GM13977 (cell line): ENCODE results near the gene C3orf18.

ENCODE experiments used
- DNase-seq: peaks from one replicate; pipeline ENCODE4 v3.0.0; 2012; ENCODE audit warnings: low spot score
- in situ Hi-C: fragments of 300-500 bp; cut with MboI; formaldehyde crosslinking; loops from one replicate; pipeline ENCODE4 v1.12.0; 2022; ENCODE audit warnings: low sequenced_read_pairs, low pct_unique_long_range_greater_than_20kb, mixed read lengths, inconsistent platforms; ENCODE audit not compliant: unreplicated experiment
- TF ChIP-seq, protein P1 (sequence below): IDR thresholded peaks from 2 replicates; pipeline ENCODE4 v1.5.1; 2012; ENCODE audit warnings: mild to moderate bottlenecking, control low read depth; ENCODE audit not compliant: insufficient read depth; ENCODE audit errors: extremely low read depth, missing control alignments

The C3orf18 gene

DNA sequence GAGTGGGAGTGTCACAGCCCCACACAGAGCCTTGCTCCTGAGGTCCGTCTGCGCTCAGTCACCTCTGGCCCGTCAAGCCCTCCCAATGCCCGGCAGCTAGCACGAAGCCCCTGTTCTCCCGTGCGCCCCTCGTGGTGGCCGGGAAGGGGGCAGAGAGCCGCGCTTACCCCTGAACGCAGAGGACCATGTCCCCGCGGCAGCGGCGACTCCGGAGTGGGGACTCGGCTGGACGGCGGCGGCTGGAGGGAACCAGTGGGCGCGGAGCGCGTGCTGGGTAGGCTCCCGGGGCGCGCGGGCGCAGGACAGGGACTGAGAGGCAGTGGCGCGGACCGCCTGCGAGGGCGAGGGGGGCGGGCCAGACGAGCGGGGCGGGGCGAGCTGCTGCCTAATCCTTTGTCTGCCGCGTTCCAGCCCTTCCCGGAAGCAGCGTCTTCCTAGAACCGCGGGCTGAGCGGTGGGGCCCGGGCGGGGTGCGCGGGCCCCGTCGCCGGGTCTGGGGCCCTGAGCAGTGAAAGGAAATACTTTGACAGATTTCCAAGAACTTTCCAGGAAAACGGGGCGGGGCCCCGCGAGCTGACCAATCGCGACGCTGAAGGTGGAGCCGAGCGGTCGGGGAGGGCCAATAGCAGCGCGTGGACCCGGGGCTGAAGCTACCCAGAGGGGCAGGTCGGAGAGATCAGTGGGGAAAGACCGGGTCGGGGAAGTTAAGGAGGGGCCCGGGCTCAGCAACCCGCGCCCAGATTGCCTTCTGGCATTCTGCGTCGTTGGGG lies 44.1 kb upstream of the C3orf18 start, which contains the start of gene CISH:
Gene CISH, minus strand, starts transcription at position 311 of the 770 bp plus-strand sequence. Its CDS starts 124 bp downstream, at position 187.
- in situ Hi-C loops: loop anchor here (5.0 to 25.0 kb wide), 2 partner anchors 34 to 1076 kb away; no protein-coding TSS in a partner anchor
- TF ChIP-seq, protein P1, sequence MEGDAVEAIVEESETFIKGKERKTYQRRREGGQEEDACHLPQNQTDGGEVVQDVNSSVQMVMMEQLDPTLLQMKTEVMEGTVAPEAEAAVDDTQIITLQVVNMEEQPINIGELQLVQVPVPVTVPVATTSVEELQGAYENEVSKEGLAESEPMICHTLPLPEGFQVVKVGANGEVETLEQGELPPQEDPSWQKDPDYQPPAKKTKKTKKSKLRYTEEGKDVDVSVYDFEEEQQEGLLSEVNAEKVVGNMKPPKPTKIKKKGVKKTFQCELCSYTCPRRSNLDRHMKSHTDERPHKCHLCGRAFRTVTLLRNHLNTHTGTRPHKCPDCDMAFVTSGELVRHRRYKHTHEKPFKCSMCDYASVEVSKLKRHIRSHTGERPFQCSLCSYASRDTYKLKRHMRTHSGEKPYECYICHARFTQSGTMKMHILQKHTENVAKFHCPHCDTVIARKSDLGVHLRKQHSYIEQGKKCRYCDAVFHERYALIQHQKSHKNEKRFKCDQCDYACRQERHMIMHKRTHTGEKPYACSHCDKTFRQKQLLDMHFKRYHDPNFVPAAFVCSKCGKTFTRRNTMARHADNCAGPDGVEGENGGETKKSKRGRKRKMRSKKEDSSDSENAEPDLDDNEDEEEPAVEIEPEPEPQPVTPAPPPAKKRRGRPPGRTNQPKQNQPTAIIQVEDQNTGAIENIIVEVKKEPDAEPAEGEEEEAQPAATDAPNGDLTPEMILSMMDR: peak; percentile 50

DNA sequence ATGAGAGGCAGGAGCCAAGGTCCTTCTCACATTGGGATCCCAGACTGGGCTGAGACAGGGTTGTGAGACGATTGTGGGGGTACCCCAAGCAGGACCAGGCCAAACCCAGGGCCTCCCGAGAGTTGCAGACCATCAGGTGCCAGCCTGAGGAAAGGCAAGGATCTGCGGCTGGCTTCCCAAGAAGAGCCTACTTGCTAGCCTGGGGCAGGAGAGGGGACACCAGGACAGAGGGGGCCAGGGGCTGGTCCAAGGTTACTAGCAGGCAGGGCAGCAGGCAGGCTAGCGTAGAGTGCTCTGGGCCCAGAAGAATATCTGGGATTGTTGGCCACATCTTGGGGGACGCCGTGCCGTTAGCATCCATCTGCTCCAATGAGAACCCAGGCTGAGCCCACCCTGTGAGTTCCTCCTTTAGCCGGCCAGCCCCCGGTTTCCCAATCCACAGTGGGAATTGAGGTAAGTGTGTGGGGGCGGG lies 43.5 kb upstream of the C3orf18 start:
- in situ Hi-C loops: loop anchor here (5.0 to 25.0 kb wide), 2 partner anchors 34 to 1076 kb away; no protein-coding TSS in a partner anchor
- DNase-seq: no peak
- TF ChIP-seq, protein P1: no peak

More for the DNA sequence above, 44.1 kb upstream of the C3orf18 start, which contains the start of gene CISH:
- DNase-seq: peak; percentile 93

DNA sequence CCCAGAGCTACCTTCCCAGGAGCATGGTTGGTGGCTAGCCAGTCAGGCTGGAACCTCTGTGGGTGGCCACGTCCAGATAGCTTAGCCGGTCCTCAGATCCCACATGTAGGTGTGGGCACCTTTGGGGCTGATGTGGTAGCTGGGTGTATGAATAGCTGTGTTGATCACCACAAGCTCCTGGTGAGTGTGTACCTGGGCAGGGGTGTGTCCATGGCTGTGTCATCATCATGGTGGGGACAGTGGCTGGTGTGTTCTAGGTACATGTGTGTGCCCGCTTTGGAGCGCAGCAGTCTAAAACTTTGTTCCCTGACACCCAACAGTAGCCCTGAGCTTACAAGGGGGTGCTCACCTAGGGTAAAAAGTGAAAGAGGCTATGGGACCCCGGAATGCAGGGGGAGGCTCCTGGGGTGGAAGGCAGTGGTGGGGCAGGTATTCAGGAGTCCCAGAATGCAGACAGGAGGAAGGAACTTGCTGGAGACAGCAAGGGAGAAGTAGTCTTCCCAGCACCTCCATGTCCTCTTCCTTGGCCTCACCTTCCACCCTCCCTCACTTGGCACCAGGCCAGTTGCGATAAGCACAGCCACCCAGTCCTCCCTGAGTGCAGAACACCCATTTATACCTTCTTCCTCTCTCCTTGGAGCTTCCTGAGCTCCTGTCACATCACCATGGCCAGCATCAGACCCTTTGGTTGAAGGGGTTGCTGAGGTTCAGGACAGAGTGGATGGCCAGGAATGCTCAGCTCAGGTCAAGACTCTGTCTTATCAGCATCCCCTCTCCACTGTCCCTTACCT lies 42.8 kb upstream of the C3orf18 start:
- in situ Hi-C loops: loop anchor here (5.0 to 25.0 kb wide), 2 partner anchors 33 to 1077 kb away; no protein-coding TSS in a partner anchor
- TF ChIP-seq, protein P1: no peak
- no peak for DNase-seq

DNA sequence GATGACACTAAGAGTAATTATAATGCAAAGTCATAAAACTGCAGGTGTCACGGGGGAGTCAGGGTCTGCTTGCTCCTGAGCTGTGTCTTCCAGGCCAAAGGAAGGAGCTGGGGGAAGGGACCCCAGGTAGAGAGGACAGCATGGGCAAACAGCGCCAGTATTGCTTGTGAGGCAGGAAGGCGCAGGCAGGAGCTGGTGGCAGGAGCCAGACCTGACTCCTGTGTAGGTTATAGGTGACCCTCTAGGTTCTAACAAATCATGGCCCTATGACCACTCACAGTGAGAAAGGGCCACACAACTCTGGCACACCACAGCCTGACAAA lies 42.2 kb upstream of the C3orf18 start:
- TF ChIP-seq, protein P1: no peak
- no peak for DNase-seq
- in situ Hi-C loops: loop anchor here (5.0 to 25.0 kb wide), 2 partner anchors 32 to 1078 kb away; no protein-coding TSS in a partner anchor

DNA sequence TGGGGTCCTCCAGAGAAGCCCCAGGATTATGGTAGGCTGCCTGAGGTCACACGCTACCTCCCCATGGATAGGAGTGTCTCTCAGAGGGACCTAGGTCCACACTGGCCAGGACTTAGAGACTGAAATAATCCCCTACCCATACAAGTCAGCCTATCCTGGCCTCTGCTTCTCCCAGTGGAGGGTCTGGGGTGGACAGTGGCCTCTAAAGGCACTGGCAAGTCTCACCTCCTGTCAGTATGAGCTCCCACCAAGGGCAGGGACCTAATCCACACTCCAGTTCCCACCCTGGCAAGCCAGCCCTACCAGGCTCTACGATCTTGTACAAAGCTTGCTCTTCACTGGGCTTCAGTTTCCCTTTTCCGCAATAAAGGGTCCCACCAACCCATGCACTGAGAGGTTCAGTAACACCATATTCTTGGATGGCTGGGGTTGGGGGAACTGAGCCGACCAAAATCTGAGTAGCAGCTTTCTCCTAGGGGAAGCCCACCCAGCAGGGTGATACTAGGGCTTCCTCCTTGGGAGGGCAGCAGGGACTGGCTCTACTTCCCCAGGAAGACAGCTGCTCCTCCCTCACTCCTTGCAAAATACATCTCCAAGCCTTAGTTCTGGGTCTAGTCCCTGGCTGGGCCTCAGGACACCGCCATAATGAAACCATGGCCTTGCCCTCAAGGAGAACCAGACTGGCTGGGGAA lies 41.7 kb upstream of the C3orf18 start:
- in situ Hi-C loops: loop anchor here (25.0 kb wide), 1 partner anchor 1078 kb away; no protein-coding TSS in a partner anchor
- TF ChIP-seq, protein P1: no peak
- DNase-seq: no peak

DNA sequence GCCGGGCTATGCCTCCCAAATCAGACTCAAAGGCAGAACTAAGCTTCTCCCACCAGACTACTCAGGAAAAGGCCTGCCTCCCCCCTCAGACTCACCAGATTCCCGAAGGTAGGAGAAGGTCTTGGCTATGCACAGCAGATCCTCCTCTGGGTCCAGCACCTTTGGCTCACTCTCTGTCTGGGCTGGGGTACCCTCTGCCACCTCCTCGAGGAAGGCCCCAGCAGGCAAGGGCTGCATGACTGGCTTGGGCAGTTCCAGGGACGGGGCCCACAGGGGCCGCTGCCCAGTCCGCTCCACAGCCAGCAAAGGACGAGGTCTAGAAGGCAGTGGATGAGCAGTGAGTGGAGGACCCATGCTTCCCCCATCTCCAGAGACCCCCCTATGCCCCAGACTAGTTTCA lies 40.7 kb upstream of the C3orf18 start:
- in situ Hi-C loops: loop anchor here (25.0 kb wide), 1 partner anchor 1079 kb away; no protein-coding TSS in a partner anchor
- TF ChIP-seq, protein P1: no peak
- DNase-seq: no peak
